WTC11 (cell line): ENCODE data around the gene CRYBB2. TPM values are rescaled to one million over a fixed set of nuclear protein-coding genes. Genes with fewer than 3 reads are reported as not detected.

ENCODE experiments used
- ATAC-seq: fragments of 200-7000 bp; cut with Tn5 transposase; 2 replicates; pipeline ENCODE4 v1.10.0; 2021; ENCODE audit warnings: mild to moderate bottlenecking, moderate library complexity
- CTCF ChIA-PET: fragments of 300-600 bp; sonication (Branson Sonifier 250); formaldehyde crosslinking; loops from one replicate; lab custom pipeline; 2021; ENCODE audit warnings: antibody characterized with exemption; lab: Charles Lee
- POLR2A ChIA-PET: fragments of 350-600 bp; sonication (Branson Sonifier 250); formaldehyde crosslinking; loops from one replicate; lab custom pipeline; 2021; ENCODE audit warnings: antibody characterized with exemption; lab: Charles Lee
- DNase-seq: peaks from one replicate; pipeline ENCODE4 v3.0.0; 2021; ENCODE audit warnings: low spot score
- H3K27ac Mint-ChIP-seq: 2 replicates; pipeline ENCODE4 v1.8.0; 2021; ENCODE audit warnings: mixed read lengths
- H3K27me3 Mint-ChIP-seq: 2 replicates; pipeline ENCODE4 v1.8.0; 2021; ENCODE audit warnings: low read depth, mild to moderate bottlenecking, moderate library complexity, mixed read lengths
- H3K36me3 Mint-ChIP-seq: 2 replicates; pipeline ENCODE4 v1.8.0; 2021; ENCODE audit warnings: mixed read lengths
- H3K4me1 Mint-ChIP-seq: 2 replicates; pipeline ENCODE4 v1.8.0; 2022; ENCODE audit warnings: mixed read lengths
- H3K4me3 Mint-ChIP-seq: 2 replicates; pipeline ENCODE4 v1.8.0; 2021; ENCODE audit warnings: mild to moderate bottlenecking, moderate library complexity, mixed read lengths
- H3K9me3 Mint-ChIP-seq: 2 replicates; pipeline ENCODE4 v1.8.0; 2021; ENCODE audit warnings: mixed read lengths
- AFF4 ChIP-seq: sonication (generic); formaldehyde crosslinking; IDR thresholded peaks from 2 replicates; pipeline ENCODE4 v1.8.1; 2023; ENCODE audit warnings: mild to moderate bottlenecking, missing genetic modification reagents, borderline replicate concordance
- ATF2 ChIP-seq: sonication (generic); formaldehyde crosslinking; IDR thresholded peaks from 2 replicates; pipeline ENCODE4 v1.8.1; 2022; ENCODE audit warnings: low read depth, missing genetic modification reagents, borderline replicate concordance
- CBFB ChIP-seq: sonication (generic); formaldehyde crosslinking; IDR thresholded peaks from 2 replicates; pipeline ENCODE4 v1.8.1; 2022; ENCODE audit warnings: mild to moderate bottlenecking, low read depth, missing genetic modification reagents
- ERG ChIP-seq: fragments of 250-450 bp; sonication (Bioruptor Pico); IDR thresholded peaks from 2 replicates; pipeline ENCODE4 v1.8.0; 2021; ENCODE audit warnings: mild to moderate bottlenecking
- FOXJ3 ChIP-seq: sonication (generic); formaldehyde crosslinking; IDR thresholded peaks from 2 replicates; pipeline ENCODE4 v1.9.0; 2021; ENCODE audit warnings: missing genetic modification reagents, mild to moderate bottlenecking, borderline replicate concordance
- FOXP1 ChIP-seq: sonication (generic); formaldehyde crosslinking; IDR thresholded peaks from 2 replicates; pipeline ENCODE4 v1.8.0; 2022; ENCODE audit warnings: missing genetic modification reagents, mild to moderate bottlenecking, moderate library complexity, borderline replicate concordance
- FOXP4 ChIP-seq: sonication (generic); formaldehyde crosslinking; IDR thresholded peaks from 2 replicates; pipeline ENCODE4 v1.8.0; 2022; ENCODE audit warnings: mild to moderate bottlenecking, missing genetic modification reagents
- GTF2I ChIP-seq: fragments of 250-450 bp; sonication (Bioruptor Pico); conservative IDR thresholded peaks from 2 replicates; pipeline ENCODE4 v1.4.0; 2021; ENCODE audit warnings: mild to moderate bottlenecking
- JAZF1 ChIP-seq: fragments of 250-450 bp; sonication (Bioruptor Pico); IDR thresholded peaks from 2 replicates; pipeline ENCODE4 v1.9.0; 2021; ENCODE audit warnings: moderate library complexity, mild to moderate bottlenecking, inconsistent platforms
- NR3C1 ChIP-seq: sonication (generic); formaldehyde crosslinking; conservative IDR thresholded peaks from 2 replicates; pipeline ENCODE4 v1.8.1; 2023; ENCODE audit warnings: low read depth, mild to moderate bottlenecking, missing genetic modification reagents
- PREB ChIP-seq: sonication (generic); formaldehyde crosslinking; IDR thresholded peaks from 2 replicates; pipeline ENCODE4 v1.8.1; 2022; ENCODE audit warnings: mild to moderate bottlenecking, missing genetic modification reagents, moderate library complexity, borderline replicate concordance
- SP1 ChIP-seq: sonication (generic); formaldehyde crosslinking; conservative IDR thresholded peaks from 2 replicates; pipeline ENCODE4 v1.8.1; 2022; ENCODE audit warnings: missing genetic modification reagents
- TEAD1 ChIP-seq: sonication (generic); formaldehyde crosslinking; IDR thresholded peaks from 2 replicates; pipeline ENCODE4 v1.8.0; 2022; ENCODE audit warnings: mild to moderate bottlenecking, missing genetic modification reagents
- TP53 ChIP-seq: sonication (generic); formaldehyde crosslinking; IDR thresholded peaks from 2 replicates; pipeline ENCODE4 v1.8.1; 2023; ENCODE audit warnings: mild to moderate bottlenecking, missing genetic modification reagents
- USF2 ChIP-seq: sonication (generic); formaldehyde crosslinking; IDR thresholded peaks from 2 replicates; pipeline ENCODE4 v1.8.1; 2023; ENCODE audit warnings: mild to moderate bottlenecking, missing genetic modification reagents, moderate library complexity
- ZBTB21 ChIP-seq: sonication (generic); formaldehyde crosslinking; IDR thresholded peaks from 2 replicates; pipeline ENCODE4 v1.8.1; 2023; ENCODE audit warnings: mild to moderate bottlenecking, missing genetic modification reagents, borderline replicate concordance
- ZBTB43 ChIP-seq: sonication (generic); formaldehyde crosslinking; IDR thresholded peaks from 2 replicates; pipeline ENCODE4 v1.8.1; 2023; ENCODE audit warnings: mild to moderate bottlenecking, missing genetic modification reagents
- ZNF263 ChIP-seq: sonication (generic); formaldehyde crosslinking; IDR thresholded peaks from 2 replicates; pipeline ENCODE4 v1.8.1; 2022; ENCODE audit warnings: low read depth, mild to moderate bottlenecking, moderate library complexity, missing genetic modification reagents
- ZNF396 ChIP-seq: fragments of 250-450 bp; sonication (Bioruptor Pico); IDR thresholded peaks from 2 replicates; pipeline ENCODE4 v1.8.0; 2021; ENCODE audit warnings: mild to moderate bottlenecking, moderate library complexity, borderline replicate concordance
- ZNF671 ChIP-seq: fragments of 250-450 bp; sonication (Bioruptor Pico); IDR thresholded peaks from 2 replicates; pipeline ENCODE4 v1.8.0; 2021; ENCODE audit warnings: mild to moderate bottlenecking
- total RNA-seq: library from RNA; stranded (reverse); gene quantifications from 3 replicates; pipeline ENCODE4 v1.2.3, GENCODE V29; 2021

CRYBB2 gene
- total RNA-seq, 1 experiment from 2014 or later, result 0.28 TPM

GRCh38 chr22:25176799-25177198, 42.6 kb upstream of the CRYBB2 start (continued):
- TF ChIP-seq ZNF263 (CRISPR knock-in tag), result no peak
- no peak for TF ChIP-seq ZBTB43 (CRISPR knock-in tag)
- no peak for TF ChIP-seq SP1 (CRISPR knock-in tag)
- no peak for TF ChIP-seq ZNF671 (CRISPR knock-in tag)
- TF ChIP-seq ZBTB21 (CRISPR knock-in tag), result no peak
- TF ChIP-seq JAZF1 (CRISPR knock-in tag), result no peak

GRCh38 chr22:25177226-25177625, 42.2 kb upstream of the CRYBB2 start:
- Mint-ChIP-seq H3K27ac (no peak overlapping the region), H3K4me3 (no peak overlapping the region), H3K4me1 (peaks cover 7% of the 10 kb centered on the region), H3K27me3 (no peaks in the 10 kb centered on the region), H3K9me3 (peaks cover 8% of the 10 kb centered on the region), H3K36me3 (peaks cover 20% of the 10 kb centered on the region)
- CTCF ChIA-PET, result interaction anchor here (1.4 to 1.5 kb wide), 2 partner anchors 11 to 96 kb away, joined by 3 to 4 read pairs; no protein-coding TSS in a partner anchor
- DNase-seq (no peak), ATAC-seq (no peak)
- TF ChIP-seq PREB (CRISPR knock-in tag) (no peak), FOXJ3 (CRISPR knock-in tag) (no peak), ZNF396 (CRISPR knock-in tag) (no peak), CBFB (no peak), AFF4 (CRISPR knock-in tag) (no peak), FOXP4 (CRISPR knock-in tag) (no peak), TEAD1 (CRISPR knock-in tag) (no peak), NR3C1 (CRISPR knock-in tag) (no peak), USF2 (CRISPR knock-in tag) (no peak), FOXP1 (CRISPR knock-in tag) (no peak), TP53 (CRISPR knock-in tag) (no peak), ATF2 (CRISPR knock-in tag) (no peak), ERG (CRISPR knock-in tag) (no peak), GTF2I (CRISPR knock-in tag) (no peak)
- POLR2A ChIA-PET, result no interaction called here
